GM21515 (cell line): ENCODE measurements around the gene SLC1A2.

Experiments used
- ATAC-seq: cut with Tn5 transposase; IDR thresholded peaks from one replicate; pipeline ENCODE4 v1.9.1; 2021; ENCODE audit not compliant: unreplicated experiment

Gene SLC1A2

DNA sequence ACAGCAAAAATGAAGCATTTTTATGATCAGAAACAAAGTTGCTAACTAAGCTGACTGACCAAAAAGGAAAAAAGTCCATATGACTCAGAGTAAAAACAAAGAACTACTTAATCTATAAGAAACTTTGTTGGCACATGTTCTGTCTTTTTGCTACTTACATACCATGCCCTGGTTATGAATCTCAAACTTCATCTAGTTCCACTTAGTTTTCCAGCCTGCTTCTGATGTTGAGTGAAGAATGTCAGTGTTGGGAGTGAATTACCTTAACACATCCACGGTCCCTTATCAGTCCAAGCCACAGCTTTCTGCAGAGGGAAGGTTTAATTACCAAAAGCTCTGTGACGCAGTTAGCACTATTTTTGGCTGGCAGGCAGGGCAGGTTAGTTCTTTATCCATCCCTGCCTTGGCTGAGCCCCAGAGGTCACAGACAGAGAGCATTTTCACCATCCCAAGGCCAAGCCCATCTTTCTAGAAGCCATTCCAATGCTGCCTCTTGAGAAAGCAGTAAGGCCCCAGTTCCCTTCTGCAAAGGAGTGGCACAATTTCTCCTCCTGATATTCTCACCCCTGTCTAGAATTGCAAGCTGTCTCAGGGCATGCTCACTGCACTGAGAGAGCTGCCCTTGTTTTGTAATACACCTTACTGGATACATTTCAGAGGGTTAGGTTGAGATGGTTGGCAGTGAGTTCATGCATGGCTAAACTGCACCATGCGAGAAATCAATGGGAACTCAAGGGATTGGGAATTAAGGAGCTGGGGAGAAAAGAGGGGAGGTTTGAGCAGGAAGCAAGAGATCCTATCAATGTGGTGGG, 67.1 kb downstream of the SLC1A2 start:
- ATAC-seq, result no peak

- ATAC-seq, result no peak
Measured at GRCh38 chr11:35349897-35350296, 69.5 kb downstream of the SLC1A2 start.

DNA sequence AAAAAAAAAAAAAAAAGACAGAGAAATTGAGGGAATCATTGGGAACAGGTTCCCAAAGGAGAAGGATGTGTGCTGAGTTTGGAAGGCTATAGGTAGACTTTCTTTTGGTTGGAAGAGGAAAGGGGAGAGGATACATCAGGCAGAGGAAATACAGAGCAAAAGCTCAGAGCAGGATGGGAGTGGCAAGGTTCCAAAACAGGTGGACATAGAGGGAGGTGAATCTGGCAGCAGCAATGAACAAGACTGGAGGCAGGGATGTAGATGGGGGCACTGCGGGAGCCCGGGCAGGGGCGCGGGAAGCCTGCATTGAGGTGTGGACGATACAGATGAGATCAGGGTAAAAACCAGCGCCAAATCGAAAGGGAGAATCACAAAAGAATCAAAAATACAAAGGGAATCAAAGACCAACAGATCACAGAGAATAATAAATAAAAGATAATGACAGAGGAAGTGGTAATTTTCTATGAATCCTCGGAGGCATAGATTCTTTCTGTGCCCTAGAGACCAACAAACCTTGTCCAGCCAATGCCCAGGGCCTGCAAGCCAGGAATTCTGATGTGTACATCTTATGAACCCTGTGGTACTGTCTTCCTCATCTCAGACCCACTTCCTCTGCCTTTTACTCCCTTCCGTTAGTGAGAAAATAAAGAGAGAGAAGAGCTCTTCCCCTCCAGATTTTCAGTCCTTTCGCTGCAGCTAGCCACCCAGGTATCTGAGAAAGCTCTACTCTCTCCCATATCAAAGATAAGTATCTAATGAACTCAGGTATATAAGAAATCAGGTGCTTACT, 70.3 kb downstream of the SLC1A2 start:
- ATAC-seq, result no peak

DNA sequence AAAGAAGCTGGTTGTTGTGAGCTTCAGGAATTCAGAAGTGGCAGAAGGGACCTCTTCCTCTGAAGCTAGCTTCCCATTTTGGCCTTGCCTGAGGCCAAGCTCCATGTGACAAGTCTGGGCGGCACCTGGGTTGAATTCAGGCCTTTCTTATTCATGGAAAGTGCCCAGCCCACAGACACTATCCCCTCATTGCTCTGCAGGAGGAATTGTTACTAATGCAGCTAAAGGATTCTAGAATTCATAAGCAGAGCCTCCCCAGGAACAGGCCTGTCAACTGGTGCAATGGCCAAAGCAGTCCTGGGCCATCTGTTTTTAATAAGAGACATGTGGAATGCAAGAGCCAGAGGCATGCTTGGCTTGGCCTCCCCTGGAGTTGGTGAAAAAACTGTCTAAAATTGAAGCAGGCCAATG, 71.4 kb downstream of the SLC1A2 start:
- ATAC-seq, result no peak

DNA sequence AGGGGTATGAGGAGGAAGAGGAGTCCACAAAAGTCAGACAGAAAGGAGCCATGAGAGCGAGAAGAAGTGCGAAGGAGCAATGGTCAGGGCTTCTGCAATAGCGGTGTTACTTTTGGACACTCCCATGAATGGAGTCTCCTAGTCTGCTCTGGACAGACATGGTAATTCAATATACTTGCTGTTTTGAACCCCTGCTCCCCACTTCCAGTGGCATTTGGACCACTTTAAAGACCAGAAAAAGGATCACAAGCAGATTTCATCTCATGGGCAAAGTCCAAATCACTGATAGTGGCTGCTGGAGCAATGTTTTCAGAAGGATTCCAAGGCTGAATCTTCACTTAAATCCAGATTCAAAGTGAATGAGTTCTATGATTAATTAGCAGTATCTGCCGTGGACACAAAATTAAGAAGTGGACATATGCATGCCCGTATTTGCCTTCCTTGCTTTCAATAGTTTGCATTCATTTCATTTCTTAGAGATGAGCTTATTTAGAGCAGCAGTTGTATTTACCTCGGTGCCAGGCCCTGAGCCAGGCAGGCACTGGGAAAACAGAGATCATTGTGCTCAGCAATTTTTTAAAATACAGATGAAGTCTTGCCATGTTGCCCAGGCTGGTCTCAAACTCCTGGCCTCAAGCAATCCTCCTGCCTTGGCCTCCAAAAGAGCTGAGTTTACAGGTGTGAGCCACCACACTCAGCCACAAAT, 72.0 kb downstream of the SLC1A2 start:
- no peak for ATAC-seq

- no peak for ATAC-seq
Measured at GRCh38 chr11:35346472-35347156, 72.7 kb downstream of the SLC1A2 start.

- peak; percentile 47 for ATAC-seq
Measured at GRCh38 chr11:35344681-35345574, 74.4 kb downstream of the SLC1A2 start.

GRCh38 chr11:35343033-35343598, 76.2 kb downstream of the SLC1A2 start:
- ATAC-seq, result peak; percentile 72

GRCh38 chr11:35340715-35341114, 78.6 kb downstream of the SLC1A2 start:
- no peak for ATAC-seq

- no peak for ATAC-seq
Measured at GRCh38 chr11:35340071-35340470, 79.3 kb downstream of the SLC1A2 start.

- ATAC-seq, result no peak
Measured at GRCh38 chr11:35338921-35339320, 80.4 kb downstream of the SLC1A2 start.

GRCh38 chr11:35337914-35338305, 81.4 kb downstream of the SLC1A2 start:
- ATAC-seq, result no peak

DNA sequence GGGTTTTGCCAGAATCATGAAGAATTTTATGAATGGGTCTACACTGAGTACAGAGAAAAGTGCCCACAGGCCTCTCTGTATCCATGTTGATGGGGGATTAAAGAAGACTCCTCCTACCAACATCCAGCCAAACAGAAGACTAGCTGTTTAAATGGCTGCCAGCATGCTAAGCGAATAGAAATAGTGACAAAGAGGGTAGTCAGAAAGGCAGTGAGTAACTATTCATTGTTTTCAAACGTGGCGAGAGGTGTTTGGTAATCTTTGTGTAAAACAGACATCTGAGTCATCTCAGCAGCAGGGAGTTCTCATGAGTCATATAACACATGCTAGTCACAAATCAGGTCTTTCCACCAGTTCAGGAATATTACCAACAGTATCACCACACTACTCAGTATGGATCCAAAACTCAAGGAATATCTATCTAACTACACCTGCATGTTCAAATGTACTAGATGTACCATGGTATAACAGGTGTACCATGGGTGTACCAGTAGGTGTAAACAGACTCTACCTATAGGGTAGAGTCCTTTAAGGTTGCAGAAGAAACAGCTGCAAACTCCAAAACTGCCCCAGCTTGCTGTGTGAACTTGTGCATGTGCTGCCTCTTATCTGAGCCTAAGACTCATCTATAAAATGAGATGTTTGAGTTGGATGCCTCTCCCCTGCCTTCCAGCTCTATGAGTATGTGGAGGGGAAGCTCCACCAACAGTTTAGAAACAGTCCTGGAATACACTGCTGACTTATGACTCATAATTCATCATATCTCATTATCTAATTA, 82.0 kb downstream of the SLC1A2 start:
- ATAC-seq, result no peak

GRCh38 chr11:35336726-35337125, 82.6 kb downstream of the SLC1A2 start:
- ATAC-seq, result no peak

DNA sequence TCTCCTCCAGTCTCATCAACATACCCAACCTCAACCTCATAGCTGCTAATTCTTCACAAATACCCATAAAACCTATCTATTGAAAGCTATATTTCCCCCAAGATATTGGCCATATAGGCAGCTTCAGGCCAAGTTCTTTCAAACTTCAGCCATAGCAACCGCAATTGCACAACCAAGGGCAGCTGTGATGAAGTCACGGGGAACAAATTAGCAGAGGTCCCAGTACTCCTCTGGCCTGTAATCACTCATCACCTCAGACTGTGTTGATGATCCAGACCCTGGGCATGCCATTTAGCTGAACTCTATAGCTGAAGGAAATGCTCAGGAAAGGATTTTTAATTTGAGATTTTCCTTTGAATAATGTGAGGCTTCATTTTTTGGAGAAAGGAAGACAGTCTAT, 84.1 kb downstream of the SLC1A2 start:
- ATAC-seq, result no peak

- peak; percentile 55 for ATAC-seq
Measured at GRCh38 chr11:35334385-35335090, 84.8 kb downstream of the SLC1A2 start.

GRCh38 chr11:35332524-35332923, 86.8 kb downstream of the SLC1A2 start:
- ATAC-seq, result no peak

DNA sequence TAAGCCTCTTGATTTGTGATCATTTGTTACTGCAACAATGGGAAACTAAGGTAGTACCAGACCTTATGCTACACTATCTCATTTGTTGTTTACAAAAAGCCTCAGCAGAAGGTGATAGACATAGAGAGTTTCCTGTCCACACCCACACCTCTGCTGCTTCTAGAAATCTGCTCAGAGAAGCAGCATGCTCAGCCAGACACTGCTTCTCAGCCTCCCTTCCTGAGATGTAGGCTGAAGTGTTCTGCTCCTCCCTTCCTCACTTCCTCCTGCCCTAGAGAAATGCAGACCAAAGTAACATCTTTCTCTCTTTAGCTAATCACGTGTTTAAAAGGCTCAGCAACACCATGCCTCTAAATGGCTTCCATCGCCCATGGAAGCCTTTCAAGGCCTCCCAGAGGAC, 88.4 kb downstream of the SLC1A2 start:
- peak; percentile 78 for ATAC-seq
